T1000 (cell line): ENCODE measurements around the gene NAA15.
"Not testable (repeated sequence)": the region's sequence is repeated elsewhere in the genome, so short reads cannot be mapped to it uniquely, and the experiment has no call there.

Experiments
- DNase-seq: peaks from one replicate; lab custom pipeline; 2025; ENCODE audit warnings: mixed read lengths; lab: John Stamatoyannopoulos, UW

NAA15 gene

DNA sequence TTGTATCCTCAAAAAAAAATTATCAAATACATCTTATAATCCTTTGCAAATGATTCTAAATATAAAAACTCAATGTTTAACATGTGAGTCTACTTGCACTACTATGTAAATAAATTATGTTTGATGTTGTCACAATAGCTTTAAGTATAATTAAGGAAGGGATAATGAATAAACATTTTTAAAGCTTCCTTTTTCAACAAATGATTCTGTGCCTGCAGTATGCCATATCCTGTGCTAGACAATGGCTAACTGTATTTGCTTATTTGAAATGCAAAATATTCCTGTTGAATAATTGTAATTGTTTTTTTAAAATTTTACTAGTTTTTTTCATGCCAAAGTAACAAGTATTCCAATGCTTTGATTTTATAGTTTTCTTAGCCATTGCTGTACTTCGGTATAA is 60.0 kb downstream of the NAA15 start:
- DNase-seq = no peak

DNA sequence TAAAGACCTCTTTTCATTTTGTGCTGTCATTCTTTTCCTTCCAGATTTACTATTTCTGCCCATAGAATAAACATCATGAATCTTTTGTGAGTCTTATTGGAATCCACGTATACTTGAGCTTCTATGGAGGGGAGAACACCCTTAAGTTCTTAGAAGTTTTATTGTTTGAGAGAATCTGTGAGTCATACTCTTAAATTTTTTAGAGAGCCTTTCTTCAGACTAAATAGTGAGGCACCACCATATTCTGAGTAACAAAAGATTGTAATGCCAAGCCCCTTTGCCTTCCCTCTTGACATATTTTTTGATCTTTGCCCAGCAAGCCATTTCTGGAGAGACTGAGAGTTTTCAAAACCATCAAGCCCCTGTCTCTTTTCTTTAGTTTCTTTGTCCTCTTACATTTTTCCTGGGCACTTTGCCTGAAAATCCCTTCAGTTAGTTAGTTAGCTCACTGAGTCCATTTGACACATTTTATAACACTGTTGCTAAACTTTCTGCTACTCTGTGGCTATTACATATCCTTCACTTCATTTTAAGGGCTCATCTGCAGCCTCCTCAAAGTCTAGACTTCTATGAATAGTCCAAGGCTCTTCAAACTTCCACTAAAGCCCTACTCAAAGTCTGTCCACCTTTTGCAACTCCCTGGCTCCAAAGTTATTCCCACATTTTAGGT is 66.3 kb downstream of the NAA15 start:
- DNase-seq = no peak

DNA sequence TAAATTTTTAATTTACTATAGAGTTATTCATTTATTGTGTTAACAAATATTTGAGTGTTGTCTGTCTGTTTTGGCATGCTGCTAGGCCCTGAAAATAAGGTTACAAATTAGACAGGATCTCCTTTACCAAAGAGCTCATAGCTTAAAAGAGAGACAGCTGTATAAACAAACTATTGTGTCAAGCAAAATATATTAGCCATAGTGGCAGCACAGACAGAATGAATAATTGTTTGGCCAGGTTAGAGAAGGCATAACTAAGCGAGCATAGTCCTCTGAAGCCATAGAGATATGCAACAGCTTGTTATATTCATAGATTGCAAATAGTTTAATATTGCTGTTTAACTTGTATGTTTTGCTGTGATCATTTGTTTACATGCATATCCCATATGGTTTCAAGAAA is 67.7 kb downstream of the NAA15 start:
- no peak for DNase-seq

DNA sequence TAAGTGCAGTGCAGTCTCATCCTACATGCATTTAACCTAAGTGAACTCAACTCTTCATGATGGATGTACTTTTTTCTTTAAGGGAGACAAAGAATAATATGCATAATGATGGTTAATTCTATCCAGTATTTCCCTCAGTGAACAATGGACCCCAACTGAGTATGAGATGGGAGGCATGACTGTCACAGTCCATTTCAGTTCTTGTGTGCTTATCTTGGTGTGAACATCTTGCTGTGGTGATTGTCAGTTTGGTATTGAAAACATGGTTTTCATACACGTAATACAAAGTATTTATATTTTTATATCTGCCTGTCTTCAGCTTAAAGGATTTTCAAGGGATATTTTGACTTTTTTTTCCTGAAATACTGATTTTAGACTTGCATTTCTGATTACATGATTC is 72.9 kb downstream of the NAA15 start:
- no peak for DNase-seq

DNA sequence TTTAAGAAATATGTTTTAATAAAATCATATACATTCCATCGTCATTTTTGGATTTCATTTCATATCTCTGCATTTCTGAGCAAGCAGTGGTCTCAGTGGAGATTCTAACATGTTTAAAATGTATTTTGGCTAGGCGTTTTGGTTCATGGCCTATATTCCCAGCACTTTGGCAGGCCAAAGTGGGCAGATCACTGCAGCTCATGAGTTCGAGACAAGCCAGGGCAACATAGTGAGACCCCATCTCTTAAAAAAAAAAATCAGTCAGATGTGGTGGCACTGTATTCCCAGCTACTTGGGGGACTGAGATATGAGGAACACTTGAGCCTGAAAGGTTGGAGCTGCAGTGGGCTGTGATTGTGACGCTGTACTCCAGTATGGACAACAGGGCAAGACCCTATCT is 85.1 kb downstream of the NAA15 start:
- no peak for DNase-seq

DNA sequence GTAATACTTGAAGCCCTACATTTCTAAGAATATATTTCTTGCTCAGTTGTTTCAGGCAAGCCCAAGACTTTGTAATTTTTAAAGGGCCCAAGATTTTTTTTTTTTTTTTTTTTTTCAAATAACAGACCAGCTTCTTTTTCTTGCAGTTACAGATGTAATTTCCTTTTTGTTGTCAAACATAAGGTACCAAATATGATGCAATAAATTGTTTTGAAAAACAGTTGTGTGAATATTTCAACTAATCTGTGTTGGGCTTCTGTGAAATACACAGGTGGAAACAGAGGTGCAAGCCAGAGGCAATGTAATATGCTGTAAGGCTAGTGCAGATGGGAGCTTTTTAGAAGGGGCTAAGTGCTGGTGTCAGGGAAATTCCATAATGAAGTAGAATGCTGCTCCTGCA is 87.8 kb downstream of the NAA15 start:
- DNase-seq = no peak

DNA sequence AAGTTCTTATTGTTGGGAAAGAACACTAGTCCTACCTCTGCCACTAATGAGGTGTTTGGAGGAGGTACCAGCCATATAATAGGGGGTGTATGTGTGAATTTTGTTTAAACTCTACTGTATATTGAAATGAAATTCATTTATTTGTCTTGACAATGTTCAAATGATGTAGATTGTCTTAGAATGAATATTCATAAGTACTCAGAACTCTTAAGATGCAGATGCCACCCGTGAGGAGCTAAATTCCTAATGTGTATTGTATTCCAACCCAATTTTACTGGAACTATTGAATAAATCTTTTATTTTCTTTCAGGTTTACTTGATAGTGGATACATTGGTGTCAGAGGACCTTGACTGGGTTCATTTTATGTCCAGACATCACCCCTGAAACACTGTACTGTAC is 88.7 kb downstream of the NAA15 start:
- no peak for DNase-seq

DNA sequence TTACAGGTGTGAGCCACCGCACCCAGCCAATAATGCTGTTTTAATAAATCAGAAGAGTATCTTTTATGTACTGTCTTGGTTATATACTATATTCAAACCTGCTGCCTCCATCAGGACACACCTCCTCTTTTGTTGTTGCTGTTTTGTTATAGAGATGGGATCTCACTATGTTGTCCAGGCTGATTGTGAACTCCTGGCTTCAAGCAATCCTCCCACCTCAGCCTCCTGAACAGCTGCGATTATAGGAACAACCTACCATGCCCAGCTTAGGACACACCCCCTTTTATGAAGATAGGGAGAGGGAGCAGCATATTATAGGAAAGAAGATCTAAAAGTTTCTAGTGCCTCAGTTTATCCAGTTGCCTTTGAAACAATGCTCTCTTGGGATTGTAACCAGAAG is 90.4 kb downstream of the NAA15 start:
- DNase-seq = no peak

DNA sequence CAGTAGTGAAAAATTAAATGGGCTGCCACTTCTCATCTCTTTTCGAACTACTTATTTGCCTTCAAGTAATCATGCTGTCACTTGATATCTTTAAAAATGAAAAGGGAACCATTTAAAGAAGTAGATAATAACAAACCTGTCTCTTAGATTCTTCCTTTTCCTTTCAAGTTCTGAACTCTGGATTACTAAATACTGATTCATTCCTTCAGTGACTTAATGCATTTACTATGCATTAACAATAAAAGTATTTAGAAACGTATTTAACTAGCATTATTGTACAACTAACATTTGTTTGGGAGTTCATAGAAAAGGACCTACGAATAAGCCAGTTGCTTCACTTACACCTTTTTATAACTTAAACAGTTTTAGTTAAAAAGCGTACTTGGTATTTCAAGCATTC is 91.5 kb downstream of the NAA15 start:
- no peak for DNase-seq

DNA sequence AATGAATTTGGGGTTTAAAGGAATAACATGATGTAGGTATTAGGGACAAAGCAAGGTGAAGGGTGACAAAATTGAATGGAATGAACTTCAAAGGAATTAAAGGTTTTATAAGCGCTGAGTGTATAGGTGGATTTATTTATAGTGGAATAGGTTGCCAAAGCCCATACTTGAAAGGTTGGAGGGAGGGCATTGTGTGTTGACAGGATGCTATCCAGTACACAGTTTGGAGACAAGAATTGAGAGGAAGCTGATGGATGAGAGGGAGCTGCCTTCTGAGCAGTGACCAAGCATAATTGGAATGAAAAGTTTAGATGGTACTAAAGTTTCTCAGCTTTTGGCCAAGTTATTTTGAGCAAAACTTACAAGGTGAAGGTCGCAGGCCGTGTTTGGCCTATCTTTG is 100.1 kb downstream of the NAA15 start:
- no peak for DNase-seq

DNA sequence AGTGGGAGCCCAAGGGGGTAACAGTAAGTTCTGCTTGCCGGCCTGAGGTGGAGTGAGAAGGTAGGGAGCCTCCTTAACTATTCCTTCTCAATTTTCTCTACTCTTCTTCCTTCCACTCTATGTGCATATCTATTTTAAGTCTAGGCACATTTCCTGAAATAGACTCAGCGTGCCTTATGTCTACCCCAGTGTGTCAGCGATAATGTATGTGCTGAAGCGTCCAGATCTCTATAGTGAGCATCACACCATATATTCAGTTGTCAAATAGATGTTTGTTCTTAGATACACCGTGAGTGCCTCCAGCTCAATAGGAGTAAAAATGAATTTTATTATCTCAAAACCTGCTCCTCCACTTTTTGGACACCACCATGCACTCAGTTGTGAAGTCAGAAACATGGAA is 101.1 kb downstream of the NAA15 start:
- no peak for DNase-seq

DNA sequence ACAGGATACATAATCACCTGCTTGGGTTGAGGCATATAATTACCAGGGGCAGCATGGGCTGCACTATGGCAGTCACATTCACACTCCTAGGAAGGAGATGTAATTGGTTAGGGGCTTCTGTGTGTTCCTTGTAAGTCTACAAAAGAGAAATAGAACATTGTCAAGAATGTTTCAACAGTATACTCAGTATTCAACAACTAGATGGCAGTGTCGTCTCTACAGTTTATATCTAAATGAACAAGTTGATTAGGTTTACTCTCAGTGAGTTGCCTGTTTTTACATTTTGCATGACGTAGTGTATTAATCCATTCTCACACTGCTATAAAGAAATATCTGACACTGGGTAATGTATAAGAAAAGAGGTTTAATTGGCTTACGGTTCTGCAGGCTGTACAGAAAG is 102.2 kb downstream of the NAA15 start:
- no peak for DNase-seq

DNA sequence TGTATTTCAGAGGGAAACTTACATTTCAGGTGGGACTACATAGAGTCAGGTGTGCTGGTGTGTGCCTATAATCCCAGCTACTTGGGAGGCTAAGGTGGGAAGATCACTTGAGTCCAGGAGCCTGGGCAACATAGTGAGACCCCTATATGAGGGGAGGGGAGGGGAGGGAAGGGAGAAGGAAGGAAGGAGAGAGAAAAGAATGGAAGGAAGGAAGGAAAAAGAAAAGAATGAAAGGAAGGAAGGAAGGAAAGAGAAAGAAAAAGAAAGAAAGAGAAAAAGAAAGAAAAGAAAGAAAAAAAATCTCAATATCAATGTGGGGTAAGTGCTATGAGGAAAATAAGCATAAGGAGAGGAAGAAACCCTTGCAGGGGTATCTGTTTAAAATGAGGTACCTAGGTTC is 109.0 kb downstream of the NAA15 start:
- no peak for DNase-seq

DNA sequence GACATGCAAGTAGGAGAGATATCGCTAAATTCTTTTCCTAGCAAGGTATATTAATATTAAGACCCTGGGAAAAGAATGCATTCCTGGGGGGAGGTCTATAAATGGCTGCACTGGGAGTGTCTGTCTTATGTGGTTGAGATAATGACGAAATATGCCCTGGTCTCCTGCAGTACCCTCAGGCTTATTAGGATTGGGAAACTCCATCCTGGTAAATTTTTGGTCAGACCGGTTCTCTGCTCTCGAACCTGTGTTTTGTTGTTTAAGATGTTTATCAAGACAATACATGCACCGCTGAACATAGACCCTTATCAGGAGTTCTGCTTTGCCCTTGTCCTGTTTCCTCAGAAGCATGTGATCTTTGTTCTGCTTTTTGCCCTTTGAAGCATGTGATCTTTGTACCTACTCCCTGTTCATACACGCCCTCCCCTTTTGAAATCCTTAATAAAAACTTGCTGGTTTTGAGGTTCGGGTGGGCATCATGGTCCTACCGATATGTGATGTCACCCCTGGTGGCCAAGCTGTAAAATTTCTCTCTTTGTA is 113.4 kb downstream of the NAA15 start:
- DNase-seq = not testable (repeated sequence)

DNA sequence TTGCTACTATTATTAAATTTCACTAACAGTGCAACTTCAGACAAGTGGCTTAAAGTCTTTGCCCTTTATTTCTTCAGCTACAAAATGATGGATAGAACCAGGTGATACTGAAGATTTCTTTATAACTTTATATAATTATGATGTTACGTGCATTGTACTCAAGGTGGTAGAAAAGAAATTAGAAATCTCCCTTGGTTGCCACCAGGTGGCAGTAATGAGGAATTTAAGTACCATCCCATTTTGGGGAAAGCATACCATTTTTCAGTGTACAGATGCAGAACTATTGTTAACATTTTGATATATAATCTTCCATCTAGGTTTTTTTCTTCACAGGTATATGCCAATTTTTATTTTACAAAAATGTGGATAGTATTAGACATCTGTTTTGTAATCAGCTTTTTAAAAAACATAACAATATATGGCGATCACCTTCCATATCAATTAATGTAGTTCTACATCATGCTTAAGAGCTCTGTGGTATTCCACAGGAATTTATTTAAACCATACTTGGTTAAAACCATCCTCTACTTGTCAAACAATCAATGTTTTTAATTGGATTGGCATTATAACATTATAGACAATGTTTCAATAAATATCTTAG is 114.9 kb downstream of the NAA15 start:
- DNase-seq = no peak

DNA sequence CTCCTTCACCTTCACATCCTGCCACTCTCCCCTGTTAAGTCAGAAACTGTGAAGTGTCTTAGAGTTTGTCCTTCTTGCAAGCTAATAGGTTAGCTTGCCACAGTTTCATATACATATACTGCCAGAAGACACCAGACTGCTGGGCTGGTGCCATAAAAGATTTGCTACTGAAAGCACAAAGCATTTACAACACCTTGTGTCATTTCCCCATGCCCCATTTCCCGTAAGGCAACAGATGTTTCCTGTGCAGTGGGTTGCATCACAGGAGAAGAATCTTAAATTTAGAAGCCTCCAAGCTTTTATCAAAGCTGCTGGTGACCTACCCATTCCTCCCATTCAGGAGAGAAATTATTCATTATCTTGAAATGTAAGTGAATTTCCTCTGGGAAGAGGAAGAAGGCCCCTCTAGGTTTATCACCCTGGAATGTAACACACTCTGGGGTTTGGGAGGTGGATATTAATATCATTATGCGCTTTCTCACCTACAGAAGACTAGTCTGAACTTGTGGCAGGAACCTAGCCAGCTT is 118.1 kb downstream of the NAA15 start:
- DNase-seq = no peak

DNA sequence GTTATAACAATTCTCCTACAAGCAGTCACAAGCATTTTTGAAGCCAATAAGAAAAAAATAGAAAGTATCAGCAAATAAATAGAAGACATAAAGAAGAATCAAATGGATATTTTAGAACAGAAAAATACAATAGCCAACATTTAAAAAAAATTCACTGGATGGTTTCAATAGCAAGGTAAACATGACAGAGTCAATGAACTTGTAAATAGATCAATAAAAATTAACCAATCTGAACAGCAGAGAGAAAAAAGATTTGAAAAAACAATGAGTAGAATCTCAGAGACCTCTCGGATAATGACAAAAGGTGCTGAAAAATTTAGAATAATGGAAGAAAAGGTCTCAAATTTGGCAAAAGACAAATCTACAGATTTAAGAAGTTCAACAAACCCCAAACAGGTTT is 119.3 kb downstream of the NAA15 start:
- no peak for DNase-seq

DNA sequence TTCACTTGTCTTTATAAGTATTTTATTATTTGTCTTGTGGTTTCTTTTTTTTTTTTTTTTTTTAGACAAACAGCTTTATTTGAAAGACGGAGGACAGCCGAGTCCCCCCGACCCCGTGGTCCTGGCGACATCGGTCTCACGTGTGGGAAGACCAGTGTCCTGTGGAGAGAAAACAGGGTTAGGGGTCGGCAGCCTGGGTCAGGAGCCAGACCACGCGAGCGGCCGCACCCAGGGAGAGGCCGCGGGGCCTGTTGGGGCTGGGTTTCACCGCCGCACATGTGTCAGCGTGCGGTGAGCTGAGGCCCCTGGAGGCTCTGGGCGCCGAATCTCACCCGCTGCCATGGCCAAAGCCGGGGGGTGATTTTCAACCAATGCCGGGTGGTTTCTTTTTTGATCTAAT is 134.8 kb downstream of the NAA15 start:
- no peak for DNase-seq

DNA sequence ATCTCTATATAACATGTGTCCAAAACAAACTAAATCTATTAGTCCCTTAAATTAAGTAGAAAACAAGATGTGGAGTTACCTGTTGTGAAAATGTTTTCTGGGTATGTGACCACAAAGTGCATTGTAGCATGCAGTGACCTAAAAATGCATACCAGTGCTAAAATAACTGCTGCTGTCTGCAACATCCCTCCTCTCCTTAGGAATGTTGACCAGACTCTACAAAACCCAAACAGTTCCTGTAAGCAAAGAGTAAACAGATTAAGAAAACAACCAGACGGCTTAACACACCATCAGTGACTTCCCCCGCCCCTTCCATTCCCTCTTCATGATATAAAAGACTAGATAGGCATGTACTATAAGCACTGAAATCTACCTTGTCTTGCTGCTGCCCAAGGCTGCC is 136.8 kb downstream of the NAA15 start:
- no peak for DNase-seq

DNA sequence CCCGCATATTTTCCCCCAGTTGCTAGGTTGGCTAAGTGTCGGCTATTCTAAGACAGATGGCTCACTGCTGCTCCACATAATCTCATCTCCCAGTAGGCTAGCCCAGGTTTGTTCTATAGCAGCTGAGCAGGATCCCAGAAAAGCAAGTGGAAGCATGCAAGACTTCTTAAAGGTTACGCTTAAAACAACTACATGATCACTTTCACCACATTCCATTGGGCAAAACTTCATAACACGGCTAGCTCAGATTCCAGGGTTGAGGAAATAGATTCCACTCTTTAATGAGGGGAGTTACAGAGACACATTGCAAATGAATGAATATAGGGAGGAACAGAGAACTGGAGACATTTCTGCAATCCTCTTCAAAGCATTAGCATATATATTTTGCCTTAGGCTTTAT is 139.7 kb downstream of the NAA15 start:
- no peak for DNase-seq

DNA sequence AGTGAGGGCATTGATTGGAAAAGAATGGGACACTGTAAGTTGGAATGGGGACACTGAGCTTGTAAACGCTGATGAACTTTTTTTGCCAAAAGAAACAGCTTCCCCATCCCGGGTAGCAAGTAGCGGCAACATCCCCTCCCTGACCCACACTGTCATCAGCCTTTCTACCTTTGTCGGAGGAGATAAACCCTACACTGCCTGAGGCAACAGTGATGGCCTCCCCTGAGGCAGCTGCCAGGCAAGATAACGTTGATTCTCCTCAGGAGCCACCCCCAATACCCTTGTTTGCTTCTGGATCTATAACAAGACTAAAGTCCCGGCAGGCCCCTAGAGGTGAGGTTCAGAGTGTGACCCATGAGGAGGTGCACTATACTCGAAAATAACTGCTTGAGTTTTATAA is 142.4 kb downstream of the NAA15 start:
- DNase-seq = no peak

DNA sequence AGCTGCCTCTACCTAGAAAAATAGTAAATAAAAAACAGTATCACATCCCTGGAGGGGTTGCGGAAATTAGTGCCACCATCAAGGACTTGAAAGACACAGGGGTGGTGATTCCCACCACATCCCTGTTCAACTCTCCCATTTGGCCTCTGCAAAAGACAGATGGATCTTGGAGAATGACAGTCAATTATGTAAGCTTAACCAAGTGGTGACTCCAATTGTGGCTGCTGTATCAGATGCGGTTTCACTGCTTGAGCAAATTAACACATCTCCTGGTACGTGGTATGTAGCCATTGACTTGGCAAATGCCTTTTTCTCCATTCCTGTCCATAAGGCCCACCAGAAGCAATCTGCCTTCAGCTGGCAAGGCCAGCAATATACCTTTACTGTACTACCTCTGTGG is 143.6 kb downstream of the NAA15 start:
- DNase-seq = not testable (repeated sequence)

DNA sequence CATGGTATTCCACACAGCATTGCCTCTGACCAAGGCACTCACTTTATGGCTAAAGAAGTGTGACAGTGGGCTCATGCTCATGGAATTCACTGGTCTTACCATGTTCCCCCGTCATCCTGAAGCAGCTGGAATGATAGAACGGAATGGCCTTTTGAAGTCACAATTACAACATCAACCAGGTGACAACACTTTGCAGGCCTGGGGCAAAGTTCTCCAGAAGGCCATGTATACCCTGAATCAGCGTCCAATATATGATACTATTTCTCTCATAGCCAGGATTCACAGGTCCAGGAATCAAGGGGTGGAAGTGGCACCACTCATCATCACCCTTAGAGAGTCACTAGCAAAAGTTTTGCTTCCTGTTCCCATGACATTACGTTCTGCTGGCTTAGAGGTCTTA is 145.8 kb downstream of the NAA15 start:
- not testable (repeated sequence) for DNase-seq

DNA sequence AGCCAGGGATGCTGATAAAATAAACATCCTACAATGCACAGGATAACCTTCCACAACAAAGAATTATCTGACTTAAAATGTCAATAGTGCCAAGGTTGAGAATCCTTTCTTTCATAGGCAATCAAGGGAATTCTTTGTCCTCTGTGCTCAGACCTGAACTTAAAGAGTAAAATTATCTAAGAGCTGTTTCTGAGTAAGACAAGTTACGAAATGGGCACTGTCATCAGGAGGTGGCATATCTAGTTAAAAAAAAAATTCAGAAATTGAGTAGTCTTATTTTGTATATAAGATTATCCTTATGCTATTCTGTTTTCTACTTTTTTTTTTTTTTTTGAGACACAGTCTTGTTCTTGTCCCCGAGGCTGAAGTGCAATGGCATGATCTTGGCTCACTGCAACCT is 149.3 kb downstream of the NAA15 start:
- DNase-seq = no peak
